ENCODE measurements around the gene CSF3R. TPM values are rescaled to one million over a fixed set of nuclear protein-coding genes. Genes with fewer than 3 reads are reported as not detected.
"Not testable (repeated sequence)": the region's sequence is repeated elsewhere in the genome, so short reads cannot be mapped to it uniquely, and the experiment has no call there.

The CSF3R gene
- total RNA-seq, 1 experiment from 2014 or later, result not detected

DNA sequence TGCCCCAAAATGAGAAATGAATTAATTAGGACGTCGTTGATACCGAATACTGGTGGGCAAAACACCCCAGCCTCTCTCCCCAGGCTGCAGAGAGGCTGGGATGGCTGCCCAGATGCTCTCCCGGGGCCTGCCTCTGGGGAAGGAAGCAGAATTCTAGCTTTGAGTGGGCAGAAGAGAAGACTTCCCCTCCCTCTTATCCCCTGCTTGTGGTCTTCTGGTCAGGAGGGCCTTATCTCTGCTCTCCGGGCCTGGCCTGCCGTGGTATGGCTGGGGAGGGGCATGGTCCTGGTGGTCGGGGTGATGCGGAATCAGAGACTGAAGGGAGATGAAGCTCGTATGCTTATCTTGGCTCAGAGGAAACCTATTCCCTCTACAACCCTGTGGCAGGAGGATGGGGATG is 9.8 kb upstream of the CSF3R start:
- Histone ChIP-seq H3K4me3 (ENCODE audit: low read depth, low read length, poor library complexity, severe bottlenecking) (no peak overlapping the region), H3K27ac (ENCODE audit: low read depth, low read length, poor library complexity, severe bottlenecking) (no peak overlapping the region), H3K9me3 (ENCODE audit: low read depth, low read length, poor library complexity, severe bottlenecking) (no peaks in the 10 kb centered on the region), H3K4me1 (ENCODE audit: insufficient read depth, low read length, poor library complexity, severe bottlenecking) (no peaks in the 10 kb centered on the region), H3K36me3 (ENCODE audit: insufficient read depth, low read length, poor library complexity, severe bottlenecking) (no peaks in the 10 kb centered on the region), H3K27me3 (replicated peaks; ENCODE audit: insufficient read depth, low read depth, low read length, poor library complexity) (peaks cover 7% of the 10 kb centered on the region)
- intact Hi-C loops (cut with micrococcal nuclease; ENCODE audit: unreplicated experiment), result no loop called here
- no peak for TF ChIP-seq EZH2 (IDR thresholded peaks at IDR 0.05; ENCODE audit: borderline replicate concordance, low read depth, low read length, poor library complexity, severe bottlenecking)
- TF ChIP-seq, protein P1, sequence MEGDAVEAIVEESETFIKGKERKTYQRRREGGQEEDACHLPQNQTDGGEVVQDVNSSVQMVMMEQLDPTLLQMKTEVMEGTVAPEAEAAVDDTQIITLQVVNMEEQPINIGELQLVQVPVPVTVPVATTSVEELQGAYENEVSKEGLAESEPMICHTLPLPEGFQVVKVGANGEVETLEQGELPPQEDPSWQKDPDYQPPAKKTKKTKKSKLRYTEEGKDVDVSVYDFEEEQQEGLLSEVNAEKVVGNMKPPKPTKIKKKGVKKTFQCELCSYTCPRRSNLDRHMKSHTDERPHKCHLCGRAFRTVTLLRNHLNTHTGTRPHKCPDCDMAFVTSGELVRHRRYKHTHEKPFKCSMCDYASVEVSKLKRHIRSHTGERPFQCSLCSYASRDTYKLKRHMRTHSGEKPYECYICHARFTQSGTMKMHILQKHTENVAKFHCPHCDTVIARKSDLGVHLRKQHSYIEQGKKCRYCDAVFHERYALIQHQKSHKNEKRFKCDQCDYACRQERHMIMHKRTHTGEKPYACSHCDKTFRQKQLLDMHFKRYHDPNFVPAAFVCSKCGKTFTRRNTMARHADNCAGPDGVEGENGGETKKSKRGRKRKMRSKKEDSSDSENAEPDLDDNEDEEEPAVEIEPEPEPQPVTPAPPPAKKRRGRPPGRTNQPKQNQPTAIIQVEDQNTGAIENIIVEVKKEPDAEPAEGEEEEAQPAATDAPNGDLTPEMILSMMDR (conservative IDR thresholded peaks at IDR 0.05; ENCODE audit: low read depth, low read length), result no peak
- CTCF ChIA-PET, result interaction anchor here (0.6 kb wide), 1 partner anchor 69 kb away, joined by 3 read pairs; no protein-coding TSS in a partner anchor
- no peak for DNase-seq (ENCODE audit: low spot score)
- POLR2A ChIA-PET (ENCODE audit: low non-redundant PET), result no interaction called here
- BruUV-seq (replicated peaks), result no TSS peak

DNA sequence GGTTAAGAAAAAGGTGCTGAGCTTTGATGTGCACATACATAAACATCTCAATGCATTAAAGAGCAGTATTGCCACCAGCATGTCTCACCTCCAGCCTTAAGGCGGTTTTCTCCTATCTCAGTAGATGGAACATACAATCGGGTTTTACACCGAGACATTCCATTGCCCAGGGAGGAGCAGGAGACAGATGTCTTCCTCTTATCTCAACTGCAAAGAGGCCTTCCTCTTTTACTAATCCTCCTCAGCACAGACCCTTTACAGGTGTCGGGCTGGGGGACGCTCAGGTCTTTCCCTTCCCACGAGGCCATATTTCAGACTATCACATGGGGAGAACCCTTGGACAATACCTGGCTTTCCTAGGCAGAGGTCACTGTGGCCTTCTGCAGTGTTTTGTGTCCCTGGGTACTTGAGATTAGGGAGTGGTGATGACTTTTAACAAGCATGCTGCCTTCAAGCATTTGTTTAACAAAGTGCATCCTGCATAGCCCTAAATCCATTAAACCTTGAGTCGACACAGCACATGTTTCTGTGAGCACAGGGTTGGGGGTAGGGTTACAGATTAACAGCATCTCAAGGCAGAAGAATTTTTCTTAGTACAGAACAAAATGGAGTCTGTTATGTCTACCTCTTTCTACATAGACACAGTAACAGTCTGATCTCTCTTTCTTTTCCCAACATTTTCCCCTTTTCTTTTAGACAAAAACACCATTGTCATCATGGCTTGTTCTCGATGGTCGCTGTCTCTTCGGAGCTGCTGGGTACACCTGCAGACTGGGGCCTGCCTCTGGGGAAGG is 6.7 kb upstream of the CSF3R start:
- H3K27me3 ChIP-seq (replicated peaks; ENCODE audit: insufficient read depth, low read depth, low read length, poor library complexity); POLR2A ChIA-PET (ENCODE audit: low non-redundant PET); H3K9me3 ChIP-seq (ENCODE audit: low read depth, low read length, poor library complexity, severe bottlenecking); DNase-seq (ENCODE audit: low spot score); H3K4me3 ChIP-seq (ENCODE audit: low read depth, low read length, poor library complexity, severe bottlenecking); H3K27ac ChIP-seq (ENCODE audit: low read depth, low read length, poor library complexity, severe bottlenecking); CTCF ChIA-PET; H3K36me3 ChIP-seq (ENCODE audit: insufficient read depth, low read length, poor library complexity, severe bottlenecking); BruUV-seq (replicated peaks); H3K4me1 ChIP-seq (ENCODE audit: insufficient read depth, low read length, poor library complexity, severe bottlenecking); intact Hi-C loops (cut with micrococcal nuclease; ENCODE audit: unreplicated experiment): not testable (repeated sequence)

DNA sequence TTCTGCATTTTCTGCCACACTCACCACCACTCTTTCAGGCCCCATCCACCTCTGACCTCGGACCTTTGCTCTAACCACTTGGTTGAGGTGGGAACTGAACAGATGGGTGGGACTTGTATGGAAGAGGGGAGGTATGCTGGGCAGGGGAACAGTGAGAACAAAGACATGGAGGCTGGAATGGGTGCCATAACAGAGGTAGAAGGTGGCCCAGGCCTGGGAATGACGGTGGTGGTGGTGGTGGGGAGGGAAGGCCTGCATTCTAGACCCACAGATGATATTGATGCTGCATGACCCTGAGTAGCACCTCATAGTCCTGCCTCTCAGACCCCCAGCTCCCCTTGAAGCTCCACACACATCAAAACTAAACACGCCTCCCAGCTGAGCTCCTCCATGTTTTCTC is 5.2 kb upstream of the CSF3R start:
- H3K9me3 ChIP-seq (ENCODE audit: low read depth, low read length, poor library complexity, severe bottlenecking), result no peaks in the 10 kb centered on the region
- H3K36me3 ChIP-seq (ENCODE audit: insufficient read depth, low read length, poor library complexity, severe bottlenecking), result no peaks in the 10 kb centered on the region
- POLR2A ChIA-PET (ENCODE audit: low non-redundant PET), result interaction anchor here (0.5 kb wide), 1 partner anchor 12 kb away, joined by 8 read pairs; no protein-coding TSS in a partner anchor
- H3K27ac ChIP-seq (ENCODE audit: low read depth, low read length, poor library complexity, severe bottlenecking), result no peak overlapping the region
- intact Hi-C loops (cut with micrococcal nuclease; ENCODE audit: unreplicated experiment), result no loop called here
- TF ChIP-seq, protein P1 (conservative IDR thresholded peaks at IDR 0.05; ENCODE audit: low read depth, low read length), result no peak
- TF ChIP-seq EZH2 (IDR thresholded peaks at IDR 0.05; ENCODE audit: borderline replicate concordance, low read depth, low read length, poor library complexity, severe bottlenecking), result no peak
- CTCF ChIA-PET, result no interaction called here
- no peaks in the 10 kb centered on the region for H3K4me1 ChIP-seq (ENCODE audit: insufficient read depth, low read length, poor library complexity, severe bottlenecking)
- no TSS peak for BruUV-seq (replicated peaks)
- no peak for DNase-seq (ENCODE audit: low spot score)
- H3K27me3 ChIP-seq (replicated peaks; ENCODE audit: insufficient read depth, low read depth, low read length, poor library complexity), result no peaks in the 10 kb centered on the region
- H3K4me3 ChIP-seq (ENCODE audit: low read depth, low read length, poor library complexity, severe bottlenecking), result no peak overlapping the region

DNA sequence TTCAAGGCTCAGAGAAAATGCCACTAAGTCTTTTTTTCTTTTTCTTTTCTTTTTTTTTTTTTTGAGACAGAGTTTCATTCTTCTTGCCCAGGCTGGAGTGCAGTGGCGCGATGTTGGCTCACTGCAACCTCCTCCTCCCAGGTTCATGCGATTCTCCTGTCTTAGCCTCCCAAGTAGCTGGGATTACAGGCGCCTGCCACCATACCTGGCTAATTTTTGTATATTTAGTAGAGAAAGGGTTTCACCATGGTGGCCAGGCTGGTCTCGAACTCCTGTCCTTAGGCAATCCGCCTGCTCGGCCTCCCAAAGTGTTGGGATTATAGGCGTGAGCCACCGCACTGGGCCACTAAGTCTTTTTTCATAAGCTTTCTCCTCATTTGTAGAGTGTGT is 4.6 kb upstream of the CSF3R start:
- intact Hi-C loops (cut with micrococcal nuclease; ENCODE audit: unreplicated experiment); DNase-seq (ENCODE audit: low spot score); H3K27me3 ChIP-seq (replicated peaks; ENCODE audit: insufficient read depth, low read depth, low read length, poor library complexity); H3K4me1 ChIP-seq (ENCODE audit: insufficient read depth, low read length, poor library complexity, severe bottlenecking); H3K27ac ChIP-seq (ENCODE audit: low read depth, low read length, poor library complexity, severe bottlenecking); H3K4me3 ChIP-seq (ENCODE audit: low read depth, low read length, poor library complexity, severe bottlenecking); H3K36me3 ChIP-seq (ENCODE audit: insufficient read depth, low read length, poor library complexity, severe bottlenecking); CTCF ChIA-PET; POLR2A ChIA-PET (ENCODE audit: low non-redundant PET); H3K9me3 ChIP-seq (ENCODE audit: low read depth, low read length, poor library complexity, severe bottlenecking); BruUV-seq (replicated peaks): not testable (repeated sequence)

All from A673 (cell line).